BLaER1 (cell line): ENCODE data around the gene RIIAD1.

Experiments used
- H3K27ac ChIP-seq: shearing (Covaris generic); formaldehyde crosslinking; 2 replicates; pipeline ENCODE4 v1.8.1; 2022
- H3K27me3 ChIP-seq: shearing (Covaris generic); formaldehyde crosslinking; 2 replicates; pipeline ENCODE4 v1.8.1; 2022
- H3K36me3 ChIP-seq: shearing (Covaris generic); formaldehyde crosslinking; 2 replicates; pipeline ENCODE4 v1.8.1; 2022
- H3K4me1 ChIP-seq: shearing (Covaris generic); formaldehyde crosslinking; 2 replicates; pipeline ENCODE4 v1.8.1; 2022
- H3K4me2 ChIP-seq: shearing (Covaris generic); formaldehyde crosslinking; 2 replicates; pipeline ENCODE4 v1.8.1; 2022
- H3K4me3 ChIP-seq: shearing (Covaris generic); formaldehyde crosslinking; 2 replicates; pipeline ENCODE4 v1.8.1; 2022
- H3K9ac ChIP-seq: shearing (Covaris generic); formaldehyde crosslinking; 2 replicates; pipeline ENCODE4 v1.8.1; 2022
- H3K9me3 ChIP-seq: shearing (Covaris generic); formaldehyde crosslinking; 2 replicates; pipeline ENCODE4 v1.8.1; 2022
- H4K20me1 ChIP-seq: shearing (Covaris generic); formaldehyde crosslinking; 2 replicates; pipeline ENCODE4 v1.8.1; 2022
- Cebpa-rat ChIP-seq: shearing (Covaris generic); IDR thresholded peaks from 2 replicates; pipeline ENCODE4 v1.8.1; 2022

Gene RIIAD1

GRCh38 chr1:151777317-151777716 is 56.0 kb downstream of the RIIAD1 start:
- H3K27ac ChIP-seq: no peak overlapping the region
- no peak for TF ChIP-seq Cebpa-rat
- peaks cover 53% of the 10 kb centered on the region for H3K36me3 ChIP-seq
- H3K27me3 ChIP-seq: no peaks in the 10 kb centered on the region
- no peak overlapping the region for H3K9ac ChIP-seq
- no peaks in the 10 kb centered on the region for H4K20me1 ChIP-seq
- peaks cover 9% of the 10 kb centered on the region for H3K4me1 ChIP-seq
- H3K4me3 ChIP-seq: no peak overlapping the region
- H3K4me2 ChIP-seq: no peak overlapping the region
- no peaks in the 10 kb centered on the region for H3K9me3 ChIP-seq
